ENCODE results near the gene SFRP4.

Gene SFRP4

GRCh38 chr7:37916673-37917660 lies at the start of gene SFRP4:
SFRP4 (minus strand) TSS chr7:37916817; CDS start chr7:37916537, 280 bp downstream.
- peak within 1 kb of the TSS; percentile 55 for H3K4me3 ChIP-seq (ENCODE audit: low read depth, low read length)
- peak; percentile 84 for DNase-seq (ENCODE audit: low read depth)
- peak; percentile 61; the same call in 1 of the 2 replicates for TF ChIP-seq MAX (IDR thresholded peaks at IDR 0.05; ENCODE audit: low read depth, low read length)
- TF ChIP-seq POLR2A (IDR thresholded peaks at IDR 0.05; ENCODE audit: extremely low read depth, insufficient read length): no peak
- TF ChIP-seq MYC (IDR thresholded peaks at IDR 0.05; ENCODE audit: low read depth, low read length): peak; percentile 36; the same call in 1 of the 2 replicates
- TF ChIP-seq CTCF (IDR thresholded peaks at IDR 0.05; ENCODE audit: low read depth, low read length): peak; percentile 80

GRCh38 chr7:37964196-37964595 lies 47.6 kb upstream of the SFRP4 start:
- no peak for TF ChIP-seq MAX (IDR thresholded peaks at IDR 0.05; ENCODE audit: low read depth, low read length)
- TF ChIP-seq CTCF (IDR thresholded peaks at IDR 0.05; ENCODE audit: low read depth, low read length): no peak
- TF ChIP-seq MYC (IDR thresholded peaks at IDR 0.05; ENCODE audit: low read depth, low read length): no peak
- no peak for TF ChIP-seq POLR2A (IDR thresholded peaks at IDR 0.05; ENCODE audit: extremely low read depth, insufficient read length)
- no peak for DNase-seq (ENCODE audit: low read depth)
- H3K4me3 ChIP-seq (ENCODE audit: low read depth, low read length): no peak overlapping the region

- no peak for DNase-seq (ENCODE audit: low read depth)
- H3K4me3 ChIP-seq (ENCODE audit: low read depth, low read length): no peak overlapping the region
- TF ChIP-seq MYC (IDR thresholded peaks at IDR 0.05; ENCODE audit: low read depth, low read length) (no peak), MAX (IDR thresholded peaks at IDR 0.05; ENCODE audit: low read depth, low read length) (no peak), CTCF (IDR thresholded peaks at IDR 0.05; ENCODE audit: low read depth, low read length) (no peak), POLR2A (IDR thresholded peaks at IDR 0.05; ENCODE audit: extremely low read depth, insufficient read length) (no peak)
Observed at GRCh38 chr7:37961251-37961650, 44.6 kb upstream of the SFRP4 start.

GRCh38 chr7:37960483-37960882 lies 43.9 kb upstream of the SFRP4 start:
- TF ChIP-seq CTCF (IDR thresholded peaks at IDR 0.05; ENCODE audit: low read depth, low read length) (no peak), POLR2A (IDR thresholded peaks at IDR 0.05; ENCODE audit: extremely low read depth, insufficient read length) (no peak), MYC (IDR thresholded peaks at IDR 0.05; ENCODE audit: low read depth, low read length) (no peak), MAX (IDR thresholded peaks at IDR 0.05; ENCODE audit: low read depth, low read length) (no peak)
- no peak overlapping the region for H3K4me3 ChIP-seq (ENCODE audit: low read depth, low read length)
- DNase-seq (ENCODE audit: low read depth): no peak

GRCh38 chr7:37957221-37957970 lies 40.8 kb upstream of the SFRP4 start:
- no peak for DNase-seq (ENCODE audit: low read depth)
- TF ChIP-seq POLR2A (IDR thresholded peaks at IDR 0.05; ENCODE audit: extremely low read depth, insufficient read length) (no peak), MYC (IDR thresholded peaks at IDR 0.05; ENCODE audit: low read depth, low read length) (no peak), MAX (IDR thresholded peaks at IDR 0.05; ENCODE audit: low read depth, low read length) (no peak), CTCF (IDR thresholded peaks at IDR 0.05; ENCODE audit: low read depth, low read length) (no peak)
- H3K4me3 ChIP-seq (ENCODE audit: low read depth, low read length): no peak overlapping the region
